Epithelial cell of proximal tubule (primary cell): ENCODE data around the gene TSPAN17. TPM values are rescaled to one million over a fixed set of nuclear protein-coding genes. Genes with fewer than 3 reads are reported as not detected.
A peak's percentile ranks its signal among the peaks of the same experiment; 100 is the strongest.

ENCODE experiments used
- DNase-seq: peaks from one replicate; pipeline ENCODE4 v3.0.0-alpha.2; 2011; ENCODE audit warnings: low read depth
- H3K4me3 ChIP-seq: 2 replicates; pipeline ENCODE4 v1.5.1; 2011; ENCODE audit warnings: low read depth, mild to moderate bottlenecking, low read length
- CTCF ChIP-seq: conservative IDR thresholded peaks from 2 replicates; pipeline ENCODE4 v1.5.1; 2012; ENCODE audit warnings: low read depth, mild to moderate bottlenecking, low read length
- total RNA-seq: library from RNA; depleted of rRNA; stranded (reverse); fragments of >200 nt; gene quantifications from 2 replicates; pipeline ENCODE4 v1.2.3, GENCODE V29; 2015

Gene TSPAN17
- total RNA-seq, 1 donor from 2014 or later: 29.1 TPM

- no peak for TF ChIP-seq CTCF
- H3K4me3 ChIP-seq: no peak overlapping the region
- DNase-seq: no peak
These were observed 27.5 kb downstream of the TSPAN17 start for GRCh38 chr5:176674799-176675198.

- no peak for DNase-seq
- TF ChIP-seq CTCF: peak; percentile 68
- H3K4me3 ChIP-seq: no peak overlapping the region
These were observed 28.5 kb downstream of the TSPAN17 start for GRCh38 chr5:176675676-176676360.

- no peak overlapping the region for H3K4me3 ChIP-seq
- no peak for DNase-seq
- TF ChIP-seq CTCF: no peak
These were observed 29.1 kb downstream of the TSPAN17 start for GRCh38 chr5:176676361-176676824.

GRCh38 chr5:176677209-176677939 lies 30.1 kb downstream of the TSPAN17 start:
- no peak overlapping the region for H3K4me3 ChIP-seq
- DNase-seq: no peak
- no peak for TF ChIP-seq CTCF

- TF ChIP-seq CTCF: no peak
- no peak for DNase-seq
- H3K4me3 ChIP-seq: no peak overlapping the region
These were observed 31.3 kb downstream of the TSPAN17 start for GRCh38 chr5:176678584-176678983.

GRCh38 chr5:176679365-176680225 lies 32.3 kb downstream of the TSPAN17 start:
- H3K4me3 ChIP-seq: no peak overlapping the region
- no peak for DNase-seq
- TF ChIP-seq CTCF: no peak
